Suprapubic skin (tissue), 4 donors: ENCODE results near the gene KIRREL3. TPM values are rescaled to one million over a fixed set of nuclear protein-coding genes. Genes with fewer than 3 reads are reported as not detected.

Source experiments
- DNase-seq, 2 donors: peaks; one replicate each; pipeline ENCODE4 v3.0.0-alpha.2; 2019; ENCODE audit warnings: low spot score in 2 of 2
- H3K27ac ChIP-seq: fragments of 200-600 bp; sonication (generic); one replicate; pipeline ENCODE4 v1.5.1; 2019
- H3K27me3 ChIP-seq: fragments of 200-600 bp; sonication (generic); one replicate; pipeline ENCODE4 v1.5.1; 2019
- H3K36me3 ChIP-seq: fragments of 200-600 bp; sonication (generic); one replicate; pipeline ENCODE4 v1.5.1; 2019
- H3K4me1 ChIP-seq: fragments of 200-600 bp; sonication (generic); one replicate; pipeline ENCODE4 v1.5.1; 2019
- H3K4me3 ChIP-seq: fragments of 200-600 bp; sonication (generic); one replicate; pipeline ENCODE4 v1.5.1; 2019; ENCODE audit warnings: mild to moderate bottlenecking
- H3K9me3 ChIP-seq: fragments of 200-600 bp; sonication (generic); one replicate; pipeline ENCODE4 v1.5.1; 2019
- CTCF ChIP-seq, 2 donors: fragments of 200-600 bp in 1 of 2; fragments of 450-650 bp in 1 of 2; sonication (generic) in 1 of 2; IDR thresholded peaks; one replicate each; pipeline ENCODE4 v1.5.1; 2016 to 2019; ENCODE audit warnings: antibody characterized with exemption in 2 of 2, mild to moderate bottlenecking in 1 of 2, moderate library complexity in 1 of 2
- EP300 ChIP-seq: sonication (generic); formaldehyde crosslinking; IDR thresholded peaks from one replicate; pipeline ENCODE4 v1.6.1; 2017; ENCODE audit warnings: antibody characterized with exemption
- POLR2A ChIP-seq, 2 donors: fragments of 450-650 bp; IDR thresholded peaks; one replicate each; pipeline ENCODE4 v1.6.1; 2017; ENCODE audit warnings: antibody characterized with exemption in 2 of 2, mild to moderate bottlenecking in 2 of 2, moderate library complexity in 2 of 2
- POLR2AphosphoS5 ChIP-seq, 3 donors: sonication (generic); formaldehyde crosslinking; IDR thresholded peaks; one replicate each; pipeline ENCODE4 v1.6.1; 2017; ENCODE audit warnings: antibody characterized with exemption in 3 of 3
- WGBS: methylation state at CpG from one replicate; pipeline ENCODE4 v1.1.5; 2018; 5-methylcytosine and 5-hydroxymethylcytosine counted together
- total RNA-seq, 4 donors: library from RNA; depleted of rRNA; stranded (reverse); fragments of >200 nt; gene quantifications; one replicate each; pipeline ENCODE4 v1.1.0, GENCODE V29; 2016

Gene KIRREL3
- total RNA-seq, 4 donors from 2014 or later = 0.17 TPM; not detected in 3

- Histone ChIP-seq H3K4me3 (no peak overlapping the region), H3K27me3 (no peaks in the 10 kb centered on the region), H3K4me1 (no peaks in the 10 kb centered on the region), H3K36me3 (no peaks in the 10 kb centered on the region), H3K27ac (no peak overlapping the region), H3K9me3 (no peaks in the 10 kb centered on the region)
- TF ChIP-seq POLR2A (IDR thresholded peaks at IDR 0.05) (no peak), CTCF (IDR thresholded peaks at IDR 0.05) (no peak), POLR2AphosphoS5 (IDR thresholded peaks at IDR 0.05) (no peak), EP300 (no peak)
- DNase-seq = no peak
- 97% methylated on average over 4 of the region's 9 CpGs for WGBS
Measured at GRCh38 chr11:126474220-126474619, 526.4 kb downstream of the KIRREL3 start.

GRCh38 chr11:126473269-126473668 is 527.3 kb downstream of the KIRREL3 start:
- Histone ChIP-seq H3K9me3 (no peaks in the 10 kb centered on the region), H3K4me3 (no peak overlapping the region), H3K27ac (no peak overlapping the region), H3K4me1 (peaks cover 4% of the 10 kb centered on the region), H3K27me3 (no peaks in the 10 kb centered on the region), H3K36me3 (no peaks in the 10 kb centered on the region)
- TF ChIP-seq CTCF (IDR thresholded peaks at IDR 0.05) (no peak), POLR2AphosphoS5 (IDR thresholded peaks at IDR 0.05) (no peak), POLR2A (IDR thresholded peaks at IDR 0.05) (no peak), EP300 (no peak)
- DNase-seq = no peak
- 96% methylated on average over 8 of the region's 16 CpGs for WGBS

GRCh38 chr11:126469311-126469710 is 531.3 kb downstream of the KIRREL3 start:
- H3K4me1 ChIP-seq = peaks cover 30% of the 10 kb centered on the region
- no peaks in the 10 kb centered on the region for H3K36me3 ChIP-seq
- H3K9me3 ChIP-seq = no peaks in the 10 kb centered on the region
- no peak for DNase-seq
- TF ChIP-seq CTCF (IDR thresholded peaks at IDR 0.05) (no peak), EP300 (no peak), POLR2A (IDR thresholded peaks at IDR 0.05) (no peak), POLR2AphosphoS5 (IDR thresholded peaks at IDR 0.05) (no peak)
- 95% methylated on average over 7 of the region's 7 CpGs for WGBS
- H3K27me3 ChIP-seq = no peaks in the 10 kb centered on the region
- no peak overlapping the region for H3K4me3 ChIP-seq
- no peak overlapping the region for H3K27ac ChIP-seq

- H3K9me3 ChIP-seq = no peaks in the 10 kb centered on the region
- no peak for DNase-seq
- H3K4me1 ChIP-seq = peaks cover 30% of the 10 kb centered on the region
- H3K27ac ChIP-seq = no peak overlapping the region
- 74% methylated on average over 7 of the region's 7 CpGs for WGBS
- TF ChIP-seq POLR2AphosphoS5 (IDR thresholded peaks at IDR 0.05) = no peak
- TF ChIP-seq CTCF (IDR thresholded peaks at IDR 0.05) = no peak
- no peak for TF ChIP-seq POLR2A (IDR thresholded peaks at IDR 0.05)
- no peak for TF ChIP-seq EP300
- no peaks in the 10 kb centered on the region for H3K27me3 ChIP-seq
- H3K36me3 ChIP-seq = no peaks in the 10 kb centered on the region
- no peak overlapping the region for H3K4me3 ChIP-seq
Measured at GRCh38 chr11:126468102-126468521, 532.5 kb downstream of the KIRREL3 start.

DNA sequence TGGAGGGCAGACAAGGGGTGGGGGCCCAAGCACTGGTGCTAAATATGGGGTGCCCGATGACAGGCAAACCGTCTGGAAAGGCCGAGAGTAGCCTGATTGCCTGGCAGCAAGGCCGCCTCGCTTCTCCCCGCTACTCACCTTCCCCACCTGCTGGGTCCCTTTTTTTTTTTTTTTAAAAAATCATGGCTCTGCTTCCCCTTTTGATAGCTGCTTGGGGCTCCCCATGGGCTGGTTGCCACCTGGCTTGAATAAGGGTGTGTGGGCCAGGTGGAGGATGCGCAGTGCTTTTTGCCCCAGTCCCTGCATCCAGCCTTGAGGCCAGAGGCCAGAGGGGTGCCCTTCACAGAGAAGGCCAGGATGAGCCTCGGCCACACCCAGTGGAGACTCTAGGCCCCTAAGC is 533.1 kb downstream of the KIRREL3 start:
- Histone ChIP-seq H3K27ac (no peak overlapping the region), H3K36me3 (no peaks in the 10 kb centered on the region), H3K27me3 (no peaks in the 10 kb centered on the region), H3K4me3 (no peak overlapping the region), H3K9me3 (no peaks in the 10 kb centered on the region), H3K4me1 (peaks cover 30% of the 10 kb centered on the region)
- TF ChIP-seq EP300 = no peak
- no peak for TF ChIP-seq POLR2A (IDR thresholded peaks at IDR 0.05)
- TF ChIP-seq CTCF (IDR thresholded peaks at IDR 0.05) = no peak
- TF ChIP-seq POLR2AphosphoS5 (IDR thresholded peaks at IDR 0.05) = no peak
- no peak for DNase-seq
- 95% methylated on average over 7 of the region's 8 CpGs for WGBS
